C4-2B (cell line): ENCODE data around the gene PNO1.

Experiments
- H3K27ac ChIP-seq: fragments of 450-650 bp; 2 replicates; pipeline ENCODE4 v1.5.1; 2017
- CTCF ChIP-seq: fragments of 450-650 bp; conservative IDR thresholded peaks from 2 replicates; pipeline ENCODE4 v1.5.1; 2017; ENCODE audit warnings: mild to moderate bottlenecking
- ZFX ChIP-seq: fragments of 450-650 bp; IDR thresholded peaks from 2 replicates; pipeline ENCODE4 v1.6.1; 2017

PNO1 gene

DNA sequence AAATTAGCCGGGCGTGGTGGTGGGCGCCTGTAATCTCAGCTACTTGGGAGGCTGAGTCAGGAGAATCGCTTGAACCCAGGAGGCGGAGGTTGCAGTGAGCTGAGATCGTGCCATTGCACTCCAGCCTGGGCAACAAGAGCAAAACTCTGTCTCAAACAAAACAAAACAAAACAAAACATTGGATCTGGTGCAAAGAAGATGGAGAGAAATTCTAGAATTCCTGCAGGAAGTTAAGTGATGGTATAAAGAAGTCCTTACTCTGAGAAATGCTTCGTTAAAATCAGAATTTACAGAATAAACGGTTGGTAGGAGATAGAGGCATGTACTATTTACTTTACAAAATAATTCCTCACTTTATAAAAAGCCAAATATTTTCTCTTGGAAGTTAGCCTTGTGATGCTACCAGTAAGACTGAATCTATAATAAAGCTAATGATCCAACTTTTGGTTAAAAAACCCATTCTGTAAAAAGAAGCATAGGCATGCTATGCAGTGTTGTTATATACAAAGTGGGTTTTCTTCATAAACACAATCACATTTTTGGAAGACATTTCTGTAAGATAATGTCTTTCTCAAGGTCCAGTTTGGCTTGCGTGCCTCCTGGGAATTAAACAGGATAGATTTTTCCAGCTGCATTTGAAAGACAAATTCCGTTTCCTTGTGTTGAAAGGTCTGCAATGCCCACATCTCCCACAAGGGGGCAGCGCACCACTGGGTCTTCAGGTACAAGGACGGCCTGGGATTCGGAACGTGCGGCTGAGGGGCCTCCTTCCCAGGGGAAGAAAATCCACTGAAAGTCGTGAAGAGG lies 35.6 kb upstream of the PNO1 start:
- no peak overlapping the region for H3K27ac ChIP-seq
- TF ChIP-seq ZFX: no peak
- TF ChIP-seq CTCF: peak; percentile 86

DNA sequence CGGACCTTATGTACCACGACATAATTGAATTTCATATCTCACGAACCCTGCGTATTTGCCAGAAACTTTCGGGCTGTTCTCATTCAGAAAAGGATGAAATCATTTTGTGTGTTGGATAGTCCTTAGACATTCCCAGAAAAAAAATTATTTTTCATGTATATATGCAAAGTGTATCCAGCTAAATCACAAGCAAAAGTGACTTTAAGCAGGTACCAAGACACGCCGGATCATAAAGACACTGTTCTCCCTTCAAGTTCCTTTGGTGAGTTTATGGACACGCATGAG lies 35.1 kb upstream of the PNO1 start:
- no peak overlapping the region for H3K27ac ChIP-seq
- TF ChIP-seq CTCF (peak; percentile 14), ZFX (no peak)

GRCh38 chr2:68124321-68124720 lies 33.4 kb upstream of the PNO1 start:
- TF ChIP-seq CTCF (no peak), ZFX (no peak)

GRCh38 chr2:68125821-68126220 lies 31.9 kb upstream of the PNO1 start:
- no peak for TF ChIP-seq CTCF
- TF ChIP-seq ZFX: no peak
- no peak overlapping the region for H3K27ac ChIP-seq

More at GRCh38 chr2:68124321-68124720, 33.4 kb upstream of the PNO1 start:
- H3K27ac ChIP-seq: no peak overlapping the region

- H3K27ac ChIP-seq: no peak overlapping the region
- no peak for TF ChIP-seq CTCF
- TF ChIP-seq ZFX: no peak
These were observed 31.1 kb upstream of the PNO1 start for GRCh38 chr2:68126561-68126960.

- H3K27ac ChIP-seq: no peak overlapping the region
- TF ChIP-seq CTCF (no peak), ZFX (no peak)
These were observed 30.1 kb upstream of the PNO1 start for GRCh38 chr2:68127358-68128242.

DNA sequence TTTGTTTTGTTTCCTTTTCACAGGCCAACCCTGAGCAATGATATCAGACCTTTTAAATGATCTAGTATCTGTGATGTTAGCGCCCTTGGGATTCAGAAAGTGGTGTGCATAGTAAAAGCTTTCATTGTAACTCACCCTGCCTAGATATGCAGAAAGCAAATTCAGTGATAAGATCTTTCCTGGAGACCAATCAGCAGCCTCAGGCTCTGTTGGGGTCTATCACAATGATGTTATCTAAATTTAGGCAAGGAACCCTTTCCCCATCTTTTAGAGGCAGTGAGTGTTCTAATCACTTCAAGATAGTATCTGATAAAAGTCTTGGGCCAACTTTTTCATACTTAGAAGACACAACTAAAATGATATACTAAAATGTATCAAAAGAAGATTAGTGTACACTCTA lies 23.6 kb upstream of the PNO1 start:
- no peak overlapping the region for H3K27ac ChIP-seq
- TF ChIP-seq CTCF (no peak), ZFX (no peak)
